ENCODE data around the gene MYBBP1A. TPM values are rescaled to one million over a fixed set of nuclear protein-coding genes. Genes with fewer than 3 reads are reported as not detected.
"Not testable (repeated sequence)": the region's sequence is repeated elsewhere in the genome, so short reads cannot be mapped to it uniquely, and the experiment has no call there.

The MYBBP1A gene
- total RNA-seq, 1 experiment from 2014 or later, result 155 TPM

DNA sequence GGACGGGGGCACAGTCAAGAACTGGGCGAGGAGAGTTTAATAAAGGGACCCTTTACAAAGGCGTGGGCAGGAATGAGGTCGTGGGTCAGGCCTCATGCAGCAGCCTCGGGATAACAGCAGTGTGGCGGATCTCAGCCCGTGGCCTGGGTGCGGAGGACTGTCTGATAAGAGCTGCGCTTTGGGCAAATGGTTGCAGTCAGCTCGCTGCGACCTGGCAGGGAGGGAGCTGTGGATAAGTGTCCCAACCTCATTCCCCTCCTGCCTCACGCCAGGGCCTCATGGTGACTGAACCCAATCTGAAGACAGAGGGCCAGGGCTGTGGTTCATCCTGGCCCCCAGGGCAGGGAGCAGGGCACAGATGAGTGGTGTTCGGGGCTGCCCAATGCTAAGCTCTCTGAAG, 42.8 kb upstream of the MYBBP1A start:
- ChIA-PET POLR2A (ENCODE audit: unreplicated experiment) (no interaction called here), CTCF (no interaction called here)
- Histone ChIP-seq H3K27me3 (ENCODE audit: low read length) (no peaks in the 10 kb centered on the region), H3K9me2 (replicated peaks; ENCODE audit: low read length) (no peaks in the 10 kb centered on the region), H3K4me3 (ENCODE audit: low read length) (no peak overlapping the region), H4K20me1 (ENCODE audit: low read length) (no peaks in the 10 kb centered on the region), H3F3A (ENCODE audit: low read length, unreplicated experiment) (no peaks in the 10 kb centered on the region), H3K4me1 (ENCODE audit: insufficient read depth, low read length) (no peaks in the 10 kb centered on the region), H3K9ac (ENCODE audit: low read length) (no peak overlapping the region), H3K9me3 (ENCODE audit: low read length) (no peaks in the 10 kb centered on the region), H3K4me2 (ENCODE audit: low read length) (no peak overlapping the region), H3K36me3 (ENCODE audit: low read depth, low read length) (no peaks in the 10 kb centered on the region), H3K27ac (ENCODE audit: low read length) (no peak overlapping the region), H3K79me2 (ENCODE audit: low read length) (no peaks in the 10 kb centered on the region), H2AFZ (ENCODE audit: low read length) (no peak overlapping the region)
- DNase-seq (no peak), ATAC-seq (no peak)
- TF ChIP-seq EZH2 (IDR thresholded peaks at IDR 0.05; ENCODE audit: low read length, unreplicated experiment) (no peak), EZH2phosphoT487 (IDR thresholded peaks at IDR 0.05; ENCODE audit: borderline replicate concordance, low read length) (no peak)
- TF ChIP-seq, protein P1, sequence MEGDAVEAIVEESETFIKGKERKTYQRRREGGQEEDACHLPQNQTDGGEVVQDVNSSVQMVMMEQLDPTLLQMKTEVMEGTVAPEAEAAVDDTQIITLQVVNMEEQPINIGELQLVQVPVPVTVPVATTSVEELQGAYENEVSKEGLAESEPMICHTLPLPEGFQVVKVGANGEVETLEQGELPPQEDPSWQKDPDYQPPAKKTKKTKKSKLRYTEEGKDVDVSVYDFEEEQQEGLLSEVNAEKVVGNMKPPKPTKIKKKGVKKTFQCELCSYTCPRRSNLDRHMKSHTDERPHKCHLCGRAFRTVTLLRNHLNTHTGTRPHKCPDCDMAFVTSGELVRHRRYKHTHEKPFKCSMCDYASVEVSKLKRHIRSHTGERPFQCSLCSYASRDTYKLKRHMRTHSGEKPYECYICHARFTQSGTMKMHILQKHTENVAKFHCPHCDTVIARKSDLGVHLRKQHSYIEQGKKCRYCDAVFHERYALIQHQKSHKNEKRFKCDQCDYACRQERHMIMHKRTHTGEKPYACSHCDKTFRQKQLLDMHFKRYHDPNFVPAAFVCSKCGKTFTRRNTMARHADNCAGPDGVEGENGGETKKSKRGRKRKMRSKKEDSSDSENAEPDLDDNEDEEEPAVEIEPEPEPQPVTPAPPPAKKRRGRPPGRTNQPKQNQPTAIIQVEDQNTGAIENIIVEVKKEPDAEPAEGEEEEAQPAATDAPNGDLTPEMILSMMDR (conservative IDR thresholded peaks at IDR 0.05; ENCODE audit: low read depth, low read length), result no peak
- intact Hi-C loops (cut with micrococcal nuclease), result no loop called here
- BruUV-seq (replicated peaks), result no TSS peak

DNA sequence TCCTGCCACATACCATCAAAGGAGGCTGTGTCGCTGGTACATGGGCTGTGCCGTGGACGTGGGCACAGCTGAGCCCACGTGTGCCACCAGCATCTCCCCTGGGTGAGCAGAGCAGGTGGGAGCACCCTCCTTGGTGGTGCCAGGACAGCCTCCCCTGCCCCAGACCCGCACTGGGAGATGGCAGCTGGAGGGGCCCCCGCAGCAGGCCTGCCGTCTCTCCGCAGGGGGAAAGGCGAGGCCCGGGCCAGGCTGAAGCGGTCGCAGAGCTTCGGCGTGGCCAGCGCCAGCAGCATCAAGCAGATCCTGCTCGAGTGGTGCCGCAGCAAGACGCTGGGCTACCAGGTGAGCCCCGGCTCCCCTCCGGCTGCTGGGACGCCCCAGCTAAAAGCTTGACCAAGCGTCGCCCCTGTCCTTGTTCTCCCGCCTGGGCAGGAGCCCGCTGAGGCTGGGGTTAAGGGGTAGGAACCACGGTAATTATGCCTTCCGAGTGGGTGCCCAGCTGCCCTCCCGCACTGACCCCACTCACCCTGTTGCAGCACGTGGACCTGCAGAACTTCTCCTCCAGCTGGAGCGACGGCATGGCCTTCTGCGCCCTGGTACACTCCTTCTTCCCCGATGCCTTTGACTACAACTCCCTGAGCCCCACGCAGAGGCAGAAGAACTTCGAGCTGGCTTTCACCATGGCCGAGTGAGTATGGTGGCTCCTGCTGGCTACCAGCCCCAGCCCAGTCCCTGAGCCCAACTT, 41.6 kb upstream of the MYBBP1A start:
- H3K27me3 ChIP-seq (ENCODE audit: low read length), result no peaks in the 10 kb centered on the region
- no peak for ATAC-seq

DNA sequence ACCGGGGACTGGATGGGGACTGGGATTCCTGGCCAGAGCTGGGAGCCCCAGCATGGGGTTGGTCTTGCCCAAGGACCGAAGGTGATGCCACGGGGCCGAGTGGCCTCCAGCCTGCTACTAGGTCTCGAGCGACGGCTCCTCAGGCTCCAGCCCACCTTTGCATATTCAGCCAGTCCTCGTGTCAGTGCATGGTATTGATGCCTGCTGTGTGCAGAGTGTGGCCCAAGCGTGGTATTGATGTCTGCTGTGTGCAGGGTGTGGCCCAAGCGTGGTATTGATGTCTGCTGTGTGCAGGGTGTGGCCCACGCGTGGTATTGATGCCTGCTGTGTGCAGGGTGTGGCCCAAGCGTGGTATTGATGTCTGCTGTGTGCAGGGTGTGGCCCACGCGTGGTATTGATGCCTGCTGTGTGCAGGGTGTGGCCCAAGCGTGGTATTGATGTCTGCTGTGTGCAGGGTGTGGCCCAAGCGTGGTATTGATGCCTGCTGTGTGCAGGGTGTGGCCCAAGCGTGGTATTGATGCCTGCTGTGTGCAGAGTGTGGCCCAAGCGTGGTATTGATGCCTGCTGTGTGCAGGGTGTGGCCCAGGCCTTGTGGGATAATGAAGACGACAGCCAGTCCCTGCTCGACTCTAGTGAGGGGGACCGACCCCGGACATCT, 40.6 kb upstream of the MYBBP1A start:
- CTCF ChIA-PET; H3F3A ChIP-seq (ENCODE audit: low read length, unreplicated experiment); H3K9ac ChIP-seq (ENCODE audit: low read length); H3K27me3 ChIP-seq (ENCODE audit: low read length); H3K4me3 ChIP-seq (ENCODE audit: low read length); POLR2A ChIA-PET (ENCODE audit: unreplicated experiment); H2AFZ ChIP-seq (ENCODE audit: low read length); H4K20me1 ChIP-seq (ENCODE audit: low read length); DNase-seq; ATAC-seq; H3K4me2 ChIP-seq (ENCODE audit: low read length); H3K36me3 ChIP-seq (ENCODE audit: low read depth, low read length); H3K9me2 ChIP-seq (replicated peaks; ENCODE audit: low read length); BruUV-seq (replicated peaks); H3K79me2 ChIP-seq (ENCODE audit: low read length); H3K4me1 ChIP-seq (ENCODE audit: insufficient read depth, low read length); H3K9me3 ChIP-seq (ENCODE audit: low read length); intact Hi-C loops (cut with micrococcal nuclease); H3K27ac ChIP-seq (ENCODE audit: low read length): not testable (repeated sequence)

More for the DNA sequence above, 41.6 kb upstream of the MYBBP1A start:
- no peaks in the 10 kb centered on the region for H3F3A ChIP-seq (ENCODE audit: low read length, unreplicated experiment)
- no peak overlapping the region for H3K27ac ChIP-seq (ENCODE audit: low read length)
- DNase-seq, result no peak
- no peak overlapping the region for H3K4me3 ChIP-seq (ENCODE audit: low read length)
- no peaks in the 10 kb centered on the region for H3K9me3 ChIP-seq (ENCODE audit: low read length)
- TF ChIP-seq EZH2phosphoT487 (IDR thresholded peaks at IDR 0.05; ENCODE audit: borderline replicate concordance, low read length) (no peak), EZH2 (IDR thresholded peaks at IDR 0.05; ENCODE audit: low read length, unreplicated experiment) (no peak)
- TF ChIP-seq, protein P1 (conservative IDR thresholded peaks at IDR 0.05; ENCODE audit: low read depth, low read length), result no peak
- H3K4me2 ChIP-seq (ENCODE audit: low read length), result no peak overlapping the region
- CTCF ChIA-PET, result no interaction called here
- intact Hi-C loops (cut with micrococcal nuclease), result no loop called here
- POLR2A ChIA-PET (ENCODE audit: unreplicated experiment), result no interaction called here
- no TSS peak for BruUV-seq (replicated peaks)
- H3K4me1 ChIP-seq (ENCODE audit: insufficient read depth, low read length), result no peaks in the 10 kb centered on the region
- H4K20me1 ChIP-seq (ENCODE audit: low read length), result no peaks in the 10 kb centered on the region
- H3K9ac ChIP-seq (ENCODE audit: low read length), result no peak overlapping the region
- H3K9me2 ChIP-seq (replicated peaks; ENCODE audit: low read length), result no peaks in the 10 kb centered on the region
- H3K36me3 ChIP-seq (ENCODE audit: low read depth, low read length), result no peaks in the 10 kb centered on the region
- H2AFZ ChIP-seq (ENCODE audit: low read length), result no peak overlapping the region
- no peaks in the 10 kb centered on the region for H3K79me2 ChIP-seq (ENCODE audit: low read length)
